GM12878 (cell line): ENCODE measurements around the gene PRKAG2. TPM values are rescaled to one million over a fixed set of nuclear protein-coding genes. Genes with fewer than 3 reads are reported as not detected.

Experiments used
- ATAC-seq: fragments of 200-7000 bp; cut with Tn5 transposase; 3 replicates; pipeline ENCODE4 v1.9.1; 2020; ENCODE audit warnings: mild to moderate bottlenecking, moderate library complexity
- BruUV-seq: library from RNA; stranded (reverse); fragments of 400-500 nt; replicated peaks from 2 replicates; lab custom pipeline; 2021; lab: Mats Ljungman, UMichigan
- CTCF ChIA-PET: fragments of 300-600 bp; sonication (Branson Sonifier 250); formaldehyde crosslinking; extraction: SDS; loops from one replicate; lab custom pipeline; 2021; ENCODE audit warnings: inconsistent platforms; lab: Yijun Ruan, JAX
- POLR2A ChIA-PET: fragments of 350-600 bp; formaldehyde crosslinking; extraction: SDS; loops from one replicate; lab custom pipeline; 2021; ENCODE audit warnings: inconsistent platforms; lab: Charles Lee
- RAD21 ChIA-PET: fragments of 300-600 bp; sonication (Branson Sonifier 250); formaldehyde crosslinking; loops from one replicate; lab custom pipeline; 2023; ENCODE audit warnings: antibody characterized with exemption; ENCODE audit not compliant: unreplicated experiment; lab: Charles Lee
- SMC1A ChIA-PET: fragments of 300-600 bp; sonication (Branson Sonifier 250); formaldehyde crosslinking; loops from one replicate; lab custom pipeline; 2023; ENCODE audit not compliant: unreplicated experiment, uncharacterized antibody; lab: Charles Lee
- DNase-seq: peaks from one replicate; pipeline ENCODE4 v3.0.0-alpha.2; 2011; ENCODE audit warnings: low read depth, low spot score
- FAIRE-seq: peaks from 3 replicates; lab custom pipeline; 2011; peaks lifted over from hg19 to GRCh38; lab: Jason Lieb, UNC
- H2AFZ ChIP-seq: 2 replicates; pipeline ENCODE4 v1.6.0; 2011; ENCODE audit warnings: low read depth, low read length, control low read depth; ENCODE audit not compliant: control insufficient read depth
- H3K27ac ChIP-seq: 2 replicates; pipeline ENCODE4 v1.5.1; 2011; ENCODE audit warnings: control low read depth; ENCODE audit not compliant: control insufficient read depth, insufficient read depth
- H3K27me3 ChIP-seq, 2 experiments: replicated peaks in 1 of 2; 2 replicates each; pipeline versions ENCODE4 v1.6.0 to v1.6.1; 2011; ENCODE audit warnings: low read length in 1 of 2; ENCODE audit not compliant: control insufficient read depth in 2 of 2, insufficient read depth in 2 of 2
- H3K36me3 ChIP-seq, 2 experiments: 2 replicates each; pipeline ENCODE4 v1.5.1; 2011; ENCODE audit warnings: low read length in 1 of 2; ENCODE audit not compliant: control insufficient read depth in 2 of 2, insufficient read depth in 2 of 2
- H3K4me1 ChIP-seq: 2 replicates; pipeline ENCODE4 v1.6.1; 2011; ENCODE audit warnings: mild to moderate bottlenecking, low read length, moderate library complexity, mixed read lengths; ENCODE audit not compliant: control insufficient read depth, insufficient read depth
- H3K4me2 ChIP-seq: 2 replicates; pipeline ENCODE4 v1.6.0; 2011; ENCODE audit warnings: control low read depth; ENCODE audit not compliant: control insufficient read depth, insufficient read depth
- H3K4me3 ChIP-seq: fragments of 200-600 bp; sonication (generic); 2 replicates; pipeline ENCODE4 v1.5.1; 2016
- H3K79me2 ChIP-seq: 2 replicates; pipeline ENCODE4 v1.6.0; 2011; ENCODE audit warnings: low read length; ENCODE audit not compliant: control insufficient read depth, insufficient read depth
- H3K9ac ChIP-seq: 2 replicates; pipeline ENCODE4 v1.8.0; 2011; ENCODE audit warnings: low read length, control low read depth, mixed read lengths; ENCODE audit not compliant: control insufficient read depth, insufficient read depth
- H3K9me3 ChIP-seq: replicated peaks from 3 replicates; pipeline ENCODE4 v1.5.1; 2011; ENCODE audit warnings: mild to moderate bottlenecking, low read length; ENCODE audit not compliant: control insufficient read depth, insufficient read depth
- H4K20me1 ChIP-seq: 2 replicates; pipeline ENCODE4 v1.6.0; 2011; ENCODE audit not compliant: control insufficient read depth, insufficient read depth
- CBX5 ChIP-seq: sonication (generic); IDR thresholded peaks from 2 replicates; pipeline ENCODE4 v1.6.1; 2016; ENCODE audit warnings: low read depth, moderate library complexity, mild to moderate bottlenecking, inconsistent platforms
- IKZF2 ChIP-seq, 2 experiments: fragments of 450-650 bp; IDR thresholded peaks; 2 replicates each; pipeline ENCODE4 v1.6.1; 2017; ENCODE audit warnings: mild to moderate bottlenecking in 2 of 2, moderate library complexity in 2 of 2
- NR2F1 ChIP-seq: fragments of 450-650 bp; conservative IDR thresholded peaks from 2 replicates; pipeline ENCODE4 v1.6.1; 2017; ENCODE audit warnings: mild to moderate bottlenecking
- SKIL ChIP-seq: fragments of 450-650 bp; IDR thresholded peaks from 2 replicates; pipeline ENCODE4 v1.6.1; 2017; ENCODE audit warnings: mild to moderate bottlenecking, low read depth, inconsistent platforms; ENCODE audit not compliant: poor library complexity, severe bottlenecking
- WGBS: methylation state at CpG from one replicate; pipeline ENCODE4 v1.1.6; 2016; ENCODE audit warnings: low lambda C conversion rate; ENCODE audit not compliant: insufficient replicate concordance, insufficient coverage; ENCODE audit errors: missing lambda C conversion rate; 5-methylcytosine and 5-hydroxymethylcytosine counted together
- in situ Hi-C: fragments of 300-500 bp; cut with MboI; formaldehyde crosslinking; loops from 9 replicates; pipeline ENCODE4 v1.14.3; 2018; ENCODE audit warnings: mixed read lengths
- intact Hi-C: fragments of 100-400 bp; cut with micrococcal nuclease; formaldehyde crosslinking; loops from one replicate; pipeline ENCODE4 v1.14.2; 2022; ENCODE audit not compliant: unreplicated experiment
- polyA plus RNA-seq, 11 experiments: library from polyadenylated mRNA; depleted of rRNA in 4 of 11; unstranded in 6 of 11; stranded (reverse) in 5 of 11; fragments of >200 nt; fragmentation: Nextera tagmentation in 4 of 11; fragmentation: Illumina TruSeq in 1 of 11; extraction: Ambion mirVana in 4 of 11; extraction: Trizol in 1 of 11; gene quantifications; 1 replicate in 1 of 11; 2 replicates in 10 of 11; pipeline versions ENCODE4 v1.2.1 to v1.2.3, GENCODE V29; 2011 to 2016; ENCODE audit warnings: inconsistent platforms in 2 of 11, missing spikeins in 2 of 11, low read depth in 1 of 11
- total RNA-seq, 4 experiments: library from RNA; depleted of rRNA in 3 of 4; stranded (reverse); fragments of >200 nt in 3 of 4; fragmentation: Illumina TruSeq in 1 of 4; extraction: Trizol in 1 of 4; gene quantifications; 2 replicates each; pipeline versions ENCODE4 v1.2.1 to v1.2.3, GENCODE V29; 2013 to 2021
- TF ChIP-seq, protein P1 (sequence below): IDR thresholded peaks from 2 replicates; pipeline ENCODE4 v1.6.1; 2012; ENCODE audit warnings: low read depth, low read length, improper control_type of control experiment

PRKAG2 gene
- total and polyA plus RNA-seq, 10 of the 15 experiments (the other 5 are each of a cell fraction or from before 2014, with no cell fraction given): 3.4 to 8.9 (median 6.8) TPM

DNA sequence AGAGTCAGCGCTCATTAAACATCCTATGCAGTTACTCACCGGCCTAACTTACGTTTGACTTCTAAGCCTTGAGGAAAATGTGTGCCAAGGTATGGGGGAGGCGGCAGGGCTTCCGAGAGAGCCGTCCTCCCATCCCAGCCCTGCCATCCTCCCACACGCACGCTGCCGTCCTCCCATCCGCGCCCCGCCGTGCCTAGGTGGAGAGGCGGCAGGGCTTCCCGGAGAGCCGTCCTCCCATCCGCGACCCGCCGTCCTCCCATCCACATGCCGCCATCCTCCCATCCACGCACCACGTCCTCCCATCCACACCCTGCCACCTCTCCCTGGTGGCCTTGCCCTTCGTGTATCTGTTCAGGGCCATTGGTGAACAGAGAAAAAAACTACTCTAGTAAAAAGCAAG lies 162.7 kb downstream of the PRKAG2 start:
- DNase-seq: no peak
- FAIRE-seq: no peak
- Histone ChIP-seq H3K9ac (no peak overlapping the region), H4K20me1 (no peaks in the 10 kb centered on the region), H3K4me2 (no peak overlapping the region), H3K4me3 (no peak overlapping the region), H3K9me3 (no peaks in the 10 kb centered on the region), H3K27me3 (no peaks in the 10 kb centered on the region), H2AFZ (no peak overlapping the region), H3K4me1 (peaks cover 3% of the 10 kb centered on the region; the same call in 1 of the 2 replicates), H3K36me3 (no peaks in the 10 kb centered on the region), H3K27ac (no peak overlapping the region), H3K79me2 (no peaks in the 10 kb centered on the region)
- intact Hi-C loops (no loop called here), in situ Hi-C loops (no loop called here)
- POLR2A ChIA-PET: no interaction called here
- CTCF ChIA-PET: no interaction called here
- no peak for ATAC-seq
- SMC1A ChIA-PET: no interaction called here
- RAD21 ChIA-PET: no interaction called here
- WGBS: 97% methylated on average over 24 of the region's 24 CpGs
- BruUV-seq: no TSS peak
- TF ChIP-seq NR2F1 (no peak), CBX5 (no peak), SKIL (no peak), IKZF2 (IDR thresholded peaks at IDR 0.05) (no peak)
- TF ChIP-seq, protein P1, sequence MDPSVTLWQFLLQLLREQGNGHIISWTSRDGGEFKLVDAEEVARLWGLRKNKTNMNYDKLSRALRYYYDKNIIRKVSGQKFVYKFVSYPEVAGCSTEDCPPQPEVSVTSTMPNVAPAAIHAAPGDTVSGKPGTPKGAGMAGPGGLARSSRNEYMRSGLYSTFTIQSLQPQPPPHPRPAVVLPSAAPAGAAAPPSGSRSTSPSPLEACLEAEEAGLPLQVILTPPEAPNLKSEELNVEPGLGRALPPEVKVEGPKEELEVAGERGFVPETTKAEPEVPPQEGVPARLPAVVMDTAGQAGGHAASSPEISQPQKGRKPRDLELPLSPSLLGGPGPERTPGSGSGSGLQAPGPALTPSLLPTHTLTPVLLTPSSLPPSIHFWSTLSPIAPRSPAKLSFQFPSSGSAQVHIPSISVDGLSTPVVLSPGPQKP: no peak
